NCI-H345 treated with DMSO at 0.1 percent for 48 hours (cell line): ENCODE data around the gene NBPF9.
"Not testable (repeated sequence)": the region's sequence is repeated elsewhere in the genome, so short reads cannot be mapped to it uniquely, and the experiment has no call there.

Experiments used
- DNase-seq: peaks from one replicate; lab custom pipeline; 2025; ENCODE audit not compliant: unreplicated experiment; lab: John Stamatoyannopoulos, UW

The NBPF9 gene, protein sequence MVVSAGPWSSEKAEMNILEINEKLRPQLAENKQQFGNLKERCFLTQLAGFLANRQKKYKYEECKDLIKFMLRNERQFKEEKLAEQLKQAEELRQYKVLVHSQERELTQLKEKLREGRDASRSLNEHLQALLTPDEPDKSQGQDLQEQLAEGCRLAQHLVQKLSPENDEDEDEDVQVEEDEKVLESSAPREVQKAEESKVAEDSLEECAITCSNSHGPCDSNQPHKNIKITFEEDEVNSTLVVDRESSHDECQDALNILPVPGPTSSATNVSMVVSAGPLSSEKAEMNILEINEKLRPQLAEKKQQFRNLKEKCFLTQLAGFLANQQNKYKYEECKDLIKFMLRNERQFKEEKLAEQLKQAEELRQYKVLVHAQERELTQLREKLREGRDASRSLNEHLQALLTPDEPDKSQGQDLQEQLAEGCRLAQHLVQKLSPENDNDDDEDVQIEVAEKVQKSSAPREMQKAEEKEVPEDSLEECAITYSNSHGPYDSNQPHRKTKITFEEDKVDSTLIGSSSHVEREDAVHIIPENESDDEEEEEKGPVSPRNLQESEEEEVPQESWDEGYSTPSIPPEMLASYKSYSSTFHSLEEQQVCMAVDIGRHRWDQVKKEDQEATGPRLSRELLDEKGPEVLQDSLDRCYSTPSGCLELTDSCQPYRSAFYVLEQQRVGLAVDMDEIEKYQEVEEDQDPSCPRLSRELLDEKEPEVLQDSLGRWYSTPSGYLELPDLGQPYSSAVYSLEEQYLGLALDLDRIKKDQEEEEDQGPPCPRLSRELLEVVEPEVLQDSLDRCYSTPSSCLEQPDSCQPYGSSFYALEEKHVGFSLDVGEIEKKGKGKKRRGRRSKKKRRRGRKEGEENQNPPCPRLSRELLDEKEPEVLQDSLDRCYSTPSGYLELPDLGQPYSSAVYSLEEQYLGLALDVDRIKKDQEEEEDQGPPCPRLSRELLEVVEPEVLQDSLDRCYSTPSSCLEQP (N-terminal part only)

DNA sequence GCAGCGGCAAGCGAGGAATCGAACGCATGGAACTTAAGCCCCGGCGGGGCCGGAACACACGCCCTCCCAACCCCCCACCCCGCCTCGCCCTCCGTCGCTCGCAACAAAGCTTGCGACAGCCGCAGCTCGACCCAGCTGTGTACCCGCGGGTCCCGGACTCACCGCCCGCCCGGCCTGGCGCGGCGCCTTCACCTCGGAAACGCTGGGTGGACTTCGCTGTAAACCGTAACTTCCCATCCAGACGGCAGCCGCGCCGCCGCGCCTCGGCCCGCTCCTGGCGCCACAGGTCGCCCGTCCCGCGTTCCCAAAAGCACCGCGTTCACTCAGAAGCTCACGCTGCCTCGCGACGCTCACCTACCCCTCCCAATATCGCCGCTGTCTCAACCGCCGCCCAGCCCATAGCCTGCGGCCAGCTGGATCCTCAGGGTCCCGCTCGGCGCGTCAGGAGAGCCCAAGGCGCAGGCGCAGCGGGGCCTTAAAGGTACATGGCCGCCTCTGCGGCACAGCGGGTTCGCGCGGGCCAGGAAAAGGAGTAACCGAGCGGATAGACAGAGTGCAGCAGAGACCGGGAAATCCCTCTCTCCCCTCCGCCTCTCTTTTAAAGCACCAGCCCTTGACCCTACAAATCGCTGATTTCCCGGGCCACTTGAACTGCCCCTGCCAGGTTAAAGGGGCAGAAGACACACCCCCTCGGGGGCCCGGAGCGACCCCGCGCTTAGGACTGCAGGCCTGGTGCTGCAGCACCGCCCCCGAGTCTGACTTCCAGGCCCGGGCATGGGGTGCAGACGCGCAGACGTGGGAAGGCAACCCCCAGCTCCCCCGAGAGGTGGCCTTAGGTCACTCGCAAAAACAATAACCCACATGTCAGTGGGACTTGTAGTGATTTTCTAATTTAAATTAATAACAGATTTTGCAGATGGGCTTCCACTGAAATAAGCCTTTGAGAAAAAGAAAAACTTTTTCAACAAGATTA lies at the start of gene NBPF9:
TSS of gene NBPF9 (minus strand) at position 443 of the 973 bp plus-strand sequence. CDS start 21,412 bp downstream, outside the sequence.
- not testable (repeated sequence) for DNase-seq

DNA sequence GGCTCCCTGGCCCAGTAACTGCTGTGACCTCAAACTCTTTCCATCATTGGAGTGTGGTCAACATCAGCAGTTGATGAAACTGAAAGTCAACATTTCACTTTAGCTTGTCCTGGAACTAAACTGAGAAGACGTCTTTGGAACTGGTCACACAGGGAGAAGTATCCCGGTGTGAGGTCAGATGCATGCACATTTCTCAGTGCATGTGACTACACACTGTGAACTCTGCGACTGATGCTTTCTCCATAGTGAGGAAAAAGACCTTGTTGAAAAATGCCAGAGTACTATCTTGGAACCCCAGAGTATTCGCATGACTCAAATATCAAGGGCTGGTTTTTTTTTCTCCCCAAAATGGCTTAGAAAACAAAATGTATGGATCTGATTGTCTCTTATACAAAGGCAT lies 46.6 kb upstream of the NBPF9 start:
- not testable (repeated sequence) for DNase-seq

DNA sequence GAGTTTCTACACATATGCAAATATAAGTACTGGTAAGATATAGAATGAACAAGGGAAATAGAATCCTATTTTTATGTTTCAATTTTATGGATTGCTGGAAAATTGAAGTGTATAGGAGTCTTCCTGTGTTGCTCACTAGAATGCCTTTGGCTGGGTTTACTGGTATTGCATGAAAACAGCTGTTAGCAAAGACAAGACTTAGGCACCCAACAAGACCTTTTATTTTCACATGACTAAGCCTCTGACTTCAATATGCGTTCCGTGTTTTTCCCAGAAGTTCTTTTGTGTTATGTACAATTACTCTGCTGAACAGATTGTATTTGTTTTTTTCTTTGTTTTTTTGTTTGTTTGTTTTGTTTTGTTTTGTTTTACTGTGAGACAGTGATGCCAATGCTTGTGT lies 34.2 kb upstream of the NBPF9 start:
- not testable (repeated sequence) for DNase-seq

DNA sequence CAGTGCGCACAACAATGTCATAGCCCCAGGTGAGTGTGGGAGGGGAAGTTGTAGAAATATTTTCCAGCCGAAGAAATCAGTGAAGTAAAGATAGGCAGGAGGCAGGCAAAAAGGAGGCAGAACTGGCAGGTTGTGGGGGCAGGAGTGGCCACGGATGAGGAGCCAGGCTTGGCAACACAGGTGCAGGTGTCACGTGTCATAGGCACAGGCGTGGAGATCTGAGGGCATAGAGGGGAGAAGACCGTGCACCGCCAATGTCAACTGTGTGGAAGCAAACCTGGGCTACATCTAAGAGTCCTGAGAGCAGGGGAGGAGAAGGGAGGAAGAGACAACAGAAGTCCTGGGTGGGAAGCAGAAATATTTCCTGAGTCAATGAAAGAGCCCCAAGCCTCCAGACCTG lies 27.6 kb upstream of the NBPF9 start:
- not testable (repeated sequence) for DNase-seq

DNA sequence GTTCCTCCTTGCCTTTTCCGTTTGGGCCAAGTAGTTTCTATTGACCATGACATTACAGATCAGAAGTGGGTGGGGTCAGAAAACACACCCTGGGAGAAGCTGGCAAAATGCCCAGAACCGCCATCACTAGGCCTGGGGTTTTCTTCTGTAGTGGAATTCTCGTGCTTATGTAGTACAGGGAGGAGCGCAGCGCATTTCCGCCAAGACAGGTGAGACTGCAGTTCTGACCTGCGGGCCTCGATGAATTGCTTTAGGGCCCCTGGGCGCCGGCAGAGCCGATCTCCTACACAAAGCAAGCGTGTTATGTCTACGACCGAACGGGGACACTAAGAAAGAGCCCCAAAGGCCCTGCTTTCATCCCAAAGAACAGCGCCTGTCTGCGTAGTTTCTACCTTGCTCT lies 25.9 kb upstream of the NBPF9 start:
- DNase-seq: not testable (repeated sequence)

DNA sequence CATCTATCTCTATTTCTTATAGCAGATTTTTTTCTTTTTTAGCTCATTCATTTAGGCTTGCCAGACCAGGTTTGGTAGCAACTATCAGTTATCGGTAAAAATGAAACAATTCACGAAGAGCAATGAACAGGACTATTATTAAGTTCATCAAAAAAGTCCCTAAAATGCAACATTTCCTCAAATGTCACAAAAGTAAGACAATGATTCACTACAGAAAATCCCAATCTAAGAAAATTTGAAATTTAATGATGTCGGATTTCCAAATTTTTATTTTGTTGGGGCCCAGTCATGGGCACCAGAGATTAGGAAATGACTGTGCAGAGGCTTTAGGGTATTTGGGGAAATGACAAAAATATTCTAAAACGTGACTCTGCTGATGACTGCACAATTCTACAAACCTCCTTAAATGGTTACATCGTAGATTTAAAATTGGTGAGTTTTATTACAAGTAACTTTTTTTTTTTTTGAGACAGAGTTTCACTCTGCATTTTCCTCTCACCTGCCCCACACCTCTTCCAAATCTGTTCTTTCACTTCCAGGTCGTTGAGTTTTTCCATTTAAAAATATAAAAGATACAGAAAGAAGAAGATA lies 23.3 kb upstream of the NBPF9 start:
- not testable (repeated sequence) for DNase-seq

DNA sequence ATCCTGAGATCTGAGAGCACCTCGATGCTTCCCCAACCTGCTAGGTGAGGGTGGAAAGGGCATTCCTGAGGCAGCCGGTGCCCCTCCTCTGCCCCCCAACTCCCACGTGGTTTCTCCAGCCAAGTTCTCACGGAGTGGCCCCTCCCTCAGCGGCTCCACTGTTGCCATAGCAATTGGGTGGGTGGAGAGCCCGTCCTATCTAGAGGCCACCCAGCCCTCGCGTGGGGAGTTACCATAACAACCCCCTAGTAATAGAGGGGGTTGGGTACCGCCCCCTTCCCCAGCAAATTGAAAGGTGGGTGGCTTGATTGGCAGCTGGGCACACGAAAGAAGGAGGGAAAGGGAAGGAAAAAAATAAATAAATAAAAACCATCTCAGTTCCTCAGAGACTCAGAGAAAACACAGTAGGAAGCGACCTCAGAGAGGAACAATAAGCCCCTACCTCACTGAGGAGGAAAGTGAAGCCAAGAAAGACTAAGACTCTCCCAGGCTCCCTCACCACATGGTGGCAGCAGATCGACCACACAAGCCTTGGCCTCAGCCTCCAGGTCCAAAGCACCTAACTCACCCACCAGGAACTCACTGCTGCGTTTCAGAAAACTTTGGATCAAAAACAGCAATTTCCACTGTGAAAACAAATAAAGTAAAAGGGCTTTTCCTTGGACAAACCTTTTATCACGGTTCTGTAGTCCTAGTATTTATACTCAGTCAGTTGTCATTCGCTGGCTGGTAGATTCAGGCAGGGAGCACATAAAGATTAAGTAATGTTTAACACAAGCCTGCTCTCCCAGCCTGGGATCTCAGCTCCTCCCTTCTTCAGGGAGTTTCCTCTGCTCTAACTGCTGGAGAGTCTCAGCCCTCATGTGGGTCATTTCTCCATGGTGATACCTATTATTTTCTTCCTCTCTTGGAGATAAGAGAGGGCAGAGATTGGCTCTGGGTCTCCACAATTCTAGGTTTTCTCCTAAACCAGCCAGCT lies 20.9 kb upstream of the NBPF9 start:
- DNase-seq: not testable (repeated sequence)

DNA sequence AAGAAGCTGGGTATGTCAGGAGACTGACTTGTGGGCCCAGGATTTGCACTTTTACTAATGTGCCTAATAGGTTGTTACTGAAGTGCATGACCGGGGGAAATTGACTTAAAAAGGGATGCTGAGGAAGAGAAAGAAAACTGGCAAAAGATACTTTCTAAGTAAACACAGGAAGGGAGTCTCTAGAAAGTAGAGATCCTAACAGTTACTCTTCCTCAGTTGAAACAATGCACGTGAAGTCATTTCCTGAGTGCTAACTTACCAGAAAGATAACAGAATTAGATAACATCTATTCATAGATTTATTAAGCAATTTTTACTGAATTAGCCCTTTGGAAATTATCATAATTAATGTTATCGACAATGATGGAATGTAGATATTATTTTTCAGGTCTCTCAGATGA lies 9.5 kb upstream of the NBPF9 start:
- not testable (repeated sequence) for DNase-seq

DNA sequence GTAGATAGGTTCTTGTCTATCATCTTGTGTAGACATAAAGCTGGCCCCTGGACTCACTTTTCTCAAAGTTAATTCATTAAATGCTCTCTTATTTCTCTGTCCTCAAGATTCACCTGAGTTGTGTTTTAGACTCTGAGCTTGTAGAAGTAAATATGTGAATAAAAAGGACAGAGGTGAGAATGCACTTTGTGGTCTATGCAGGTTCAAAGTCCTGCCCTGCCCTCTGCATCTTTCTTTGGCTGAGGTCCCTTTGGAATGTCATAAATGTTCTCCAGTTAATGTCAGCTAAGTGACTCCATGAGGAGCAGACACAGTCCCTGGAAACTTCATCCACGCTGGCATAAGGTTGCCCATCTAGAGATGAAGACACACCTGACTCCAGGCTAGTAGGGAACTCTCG lies 7.0 kb upstream of the NBPF9 start:
- DNase-seq: not testable (repeated sequence)

DNA sequence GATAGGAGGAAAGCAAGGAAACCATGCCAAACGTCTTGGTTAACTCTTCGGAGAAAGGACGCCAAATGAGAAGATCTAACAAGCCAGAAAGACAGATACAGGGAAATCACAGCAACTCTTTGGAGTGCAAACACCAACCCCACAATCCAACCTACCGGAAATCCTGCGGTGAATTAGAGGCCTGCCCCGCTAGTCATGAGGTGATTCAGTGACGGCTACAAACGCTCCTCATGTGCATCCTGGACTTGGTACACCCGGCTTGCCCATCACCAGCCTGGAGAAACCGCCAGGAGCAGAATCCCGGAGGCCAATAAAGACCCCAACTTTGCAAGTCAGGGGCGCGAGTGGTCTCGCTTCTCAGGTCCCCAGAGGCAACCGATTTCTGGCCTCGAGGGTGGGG lies 777 bp downstream of the NBPF9 start:
- DNase-seq: not testable (repeated sequence)

DNA sequence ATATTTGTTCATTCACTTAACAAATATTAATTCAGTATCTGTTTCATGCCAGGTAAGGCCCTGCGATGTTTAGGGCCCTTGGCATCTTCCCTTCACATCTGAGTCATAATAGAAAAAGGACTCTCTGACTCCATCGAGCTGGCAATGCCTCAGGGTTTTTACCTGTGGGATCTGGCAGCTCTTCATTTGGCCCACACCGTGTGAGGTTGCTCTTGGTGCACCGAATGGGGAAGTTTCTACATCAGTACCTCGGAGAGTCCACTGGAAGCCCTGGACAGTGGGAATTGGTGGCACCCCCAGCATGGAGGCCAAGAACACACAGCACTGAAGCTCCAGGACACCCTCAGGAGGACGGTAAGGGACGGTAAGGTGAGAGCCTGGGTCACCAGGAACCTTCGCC lies 5.1 kb downstream of the NBPF9 start:
- not testable (repeated sequence) for DNase-seq

DNA sequence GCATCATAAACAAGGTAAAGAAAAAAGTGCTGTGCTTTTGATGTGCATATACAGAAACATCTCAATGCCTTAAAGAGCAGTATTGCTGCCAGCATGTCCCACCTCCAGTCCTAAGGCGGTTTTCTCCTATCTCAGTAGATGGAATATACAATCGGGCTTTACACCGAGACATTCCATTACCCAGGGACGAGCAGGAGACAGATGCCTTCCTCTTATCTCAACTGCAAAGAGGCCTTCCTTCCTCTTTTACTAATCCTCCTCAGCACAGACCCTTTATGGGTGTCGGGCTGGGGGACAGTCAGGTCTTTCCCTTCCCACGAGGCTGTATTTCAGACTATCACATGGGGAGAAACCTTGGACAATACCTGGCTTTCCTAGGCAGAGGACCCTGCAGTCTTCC lies 10.2 kb downstream of the NBPF9 start:
- not testable (repeated sequence) for DNase-seq

DNA sequence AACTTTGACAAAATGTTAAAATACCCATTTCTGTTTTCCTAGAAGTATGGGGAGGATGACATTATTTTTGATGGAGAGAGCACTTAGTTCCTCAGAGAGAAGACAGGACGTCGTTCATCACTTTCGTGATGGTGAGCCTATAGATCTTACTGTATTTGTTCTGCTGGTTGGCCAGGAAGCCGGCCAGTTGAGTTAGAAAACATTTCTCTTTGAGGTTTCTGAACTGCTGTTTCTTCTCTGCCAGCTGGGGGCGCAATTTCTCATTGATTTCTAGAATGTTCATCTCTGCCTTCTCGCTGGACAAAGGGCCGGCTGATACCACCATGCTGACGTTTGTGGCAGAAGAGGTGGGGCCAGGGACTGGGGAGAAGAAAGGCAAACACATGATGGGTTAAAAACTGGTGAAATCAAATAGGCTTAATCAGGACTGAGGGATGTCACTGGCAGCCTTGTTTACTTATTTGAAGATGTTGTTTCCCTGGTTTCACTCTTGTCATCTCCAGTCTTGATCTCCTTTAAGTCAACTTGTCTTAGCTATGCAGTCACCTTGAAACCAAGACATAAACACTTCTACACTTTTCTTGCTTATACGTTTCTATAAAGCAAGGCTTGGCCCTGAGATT lies 27.7 kb downstream of the NBPF9 start:
- not testable (repeated sequence) for DNase-seq

DNA sequence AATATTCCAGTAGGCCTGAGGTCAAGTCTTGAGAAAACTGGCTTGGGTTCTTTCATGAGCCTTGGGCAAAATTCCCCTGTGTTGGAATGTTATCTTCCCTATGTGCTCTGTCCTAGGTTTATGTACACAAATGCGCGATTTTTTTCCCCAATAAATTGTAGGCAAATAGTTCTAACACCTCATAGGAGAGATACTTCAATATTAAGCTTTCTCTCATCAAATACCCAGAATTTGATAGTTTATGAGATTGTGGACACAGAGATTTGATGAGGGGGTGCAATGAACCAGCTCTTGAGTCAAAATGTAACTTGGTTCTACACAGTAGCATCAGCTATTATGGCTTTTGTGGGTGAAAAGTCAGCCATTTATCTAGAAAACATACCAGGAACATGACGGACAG lies 38.7 kb downstream of the NBPF9 start:
- not testable (repeated sequence) for DNase-seq

DNA sequence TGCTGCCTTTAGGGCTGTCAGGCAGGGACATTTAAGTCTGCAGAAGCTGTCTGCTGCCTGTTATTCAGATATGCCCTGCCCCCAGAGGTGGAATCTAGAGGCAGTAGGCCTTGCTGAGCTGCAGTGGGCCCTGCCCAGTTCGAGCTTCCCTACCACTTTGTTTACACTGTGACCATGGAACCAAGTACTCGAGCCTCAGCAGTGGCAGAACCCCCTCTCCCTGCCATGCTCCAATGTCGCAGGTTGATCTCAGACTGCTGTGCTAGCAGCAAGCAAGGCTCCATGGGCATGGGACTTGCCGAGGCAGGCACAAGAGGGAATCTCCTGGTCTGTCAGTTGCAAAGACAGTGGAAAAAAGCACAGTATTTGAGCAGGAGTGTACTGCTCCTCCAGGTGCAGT lies 60.3 kb downstream of the NBPF9 start:
- DNase-seq: not testable (repeated sequence)

DNA sequence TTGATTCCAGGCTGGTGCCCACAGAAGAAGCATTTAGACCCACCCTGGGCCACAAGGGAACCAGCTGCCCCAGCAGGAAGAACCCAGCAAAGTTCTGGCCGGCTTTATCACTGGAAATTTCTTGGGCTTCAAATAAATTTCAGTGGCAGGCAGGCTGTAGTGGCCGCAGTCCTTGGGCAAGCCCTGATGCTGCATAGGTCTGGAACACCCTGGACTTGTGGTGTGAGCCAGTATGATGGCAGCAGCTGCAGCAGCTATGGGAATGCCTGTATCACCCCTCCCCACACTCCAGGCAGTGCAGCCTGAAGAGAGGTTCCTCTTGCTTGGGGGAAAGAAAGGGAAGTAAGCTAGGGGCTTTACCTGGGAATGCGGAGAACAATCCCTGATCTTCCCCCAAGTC lies 69.4 kb downstream of the NBPF9 start:
- not testable (repeated sequence) for DNase-seq

DNA sequence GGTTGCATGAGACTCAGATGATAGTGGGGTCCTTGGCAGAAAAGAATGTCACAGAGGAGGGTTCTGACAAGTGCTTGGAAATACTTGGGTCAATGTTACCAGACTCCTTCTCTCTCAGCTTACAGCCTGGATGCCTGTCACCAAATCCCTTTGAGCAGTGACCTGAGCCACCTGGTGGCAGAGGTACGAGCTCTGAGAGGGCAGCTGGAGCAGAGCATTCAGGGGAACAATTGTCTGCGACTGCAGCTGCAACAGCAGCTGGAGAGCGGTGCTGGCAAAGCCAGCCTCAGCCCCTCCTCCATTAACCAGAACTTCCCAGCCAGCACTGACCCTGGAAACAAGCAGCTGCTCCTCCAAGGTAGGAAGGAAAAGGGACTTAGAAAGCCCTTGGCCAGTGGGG lies 79.0 kb downstream of the NBPF9 start:
- not testable (repeated sequence) for DNase-seq

DNA sequence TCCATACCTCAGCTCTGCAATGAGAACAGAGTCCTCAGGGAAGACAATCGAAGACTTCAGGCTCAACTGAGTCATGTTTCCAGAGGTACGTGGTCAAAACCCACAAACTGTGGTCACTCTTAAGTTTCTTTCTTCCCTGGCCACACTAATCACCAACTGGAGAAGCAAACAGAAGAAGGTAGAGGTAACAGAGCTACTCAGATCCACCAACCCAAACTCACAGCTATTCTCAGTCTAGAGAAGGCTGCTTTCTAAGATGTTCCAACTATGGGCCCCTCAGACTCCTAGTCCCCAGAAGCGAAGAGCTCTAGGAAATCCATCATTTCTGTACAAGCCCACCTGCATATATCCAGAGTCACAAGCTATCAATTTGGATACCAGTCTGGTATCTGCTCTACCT lies 84.8 kb downstream of the NBPF9 start:
- DNase-seq: not testable (repeated sequence)
